Calu3 (cell line): ENCODE measurements around the gene IQCH. TPM values are rescaled to one million over a fixed set of nuclear protein-coding genes. Genes with fewer than 3 reads are reported as not detected.

Experiments used
- BruUV-seq: library from RNA; stranded (reverse); fragments of 400-500 nt; replicated peaks from 2 replicates; lab custom pipeline; 2021; lab: Mats Ljungman, UMichigan
- CTCF ChIA-PET: fragments of 300-600 bp; sonication (Branson Sonifier 250); formaldehyde crosslinking; loops from one replicate; lab custom pipeline; 2022; ENCODE audit warnings: antibody characterized with exemption; lab: Charles Lee
- DNase-seq: peaks from one replicate; pipeline ENCODE4 v3.0.0; 2022
- H3K27ac Mint-ChIP-seq: one replicate; pipeline ENCODE4 v1.8.0; 2022; ENCODE audit warnings: mixed read lengths; ENCODE audit not compliant: unreplicated experiment
- H3K27me3 Mint-ChIP-seq: one replicate; pipeline ENCODE4 v1.8.0; 2022; ENCODE audit warnings: mixed read lengths; ENCODE audit not compliant: unreplicated experiment
- H3K36me3 Mint-ChIP-seq: one replicate; pipeline ENCODE4 v1.8.0; 2022; ENCODE audit warnings: mild to moderate bottlenecking, moderate library complexity, mixed read lengths; ENCODE audit not compliant: insufficient read depth, unreplicated experiment
- H3K4me1 Mint-ChIP-seq: one replicate; pipeline ENCODE4 v1.8.0; 2022; ENCODE audit warnings: mild to moderate bottlenecking, low read depth, mixed read lengths; ENCODE audit not compliant: unreplicated experiment
- H3K4me3 Mint-ChIP-seq: one replicate; pipeline ENCODE4 v1.8.0; 2022; ENCODE audit warnings: mild to moderate bottlenecking, low read depth, moderate library complexity, mixed read lengths; ENCODE audit not compliant: unreplicated experiment
- H3K9me3 Mint-ChIP-seq: one replicate; pipeline ENCODE4 v1.8.0; 2022; ENCODE audit warnings: low read depth, mixed read lengths; ENCODE audit not compliant: unreplicated experiment
- intact Hi-C: fragments of 100-400 bp; cut with micrococcal nuclease; formaldehyde crosslinking; loops from one replicate; pipeline ENCODE4 v1.10.0; 2022; ENCODE audit not compliant: unreplicated experiment
- total RNA-seq: library from RNA; stranded (reverse); gene quantifications from 2 replicates; pipeline ENCODE4 v1.2.3, GENCODE V29; 2022
- TF ChIP-seq, protein P1 (sequence below): fragments of 200-600 bp; IDR thresholded peaks from one replicate; pipeline ENCODE4 v1.8.0; 2022; ENCODE audit warnings: antibody characterized with exemption; ENCODE audit not compliant: unreplicated experiment

Gene IQCH
- total RNA-seq, 1 experiment from 2014 or later: 5.5 TPM

DNA sequence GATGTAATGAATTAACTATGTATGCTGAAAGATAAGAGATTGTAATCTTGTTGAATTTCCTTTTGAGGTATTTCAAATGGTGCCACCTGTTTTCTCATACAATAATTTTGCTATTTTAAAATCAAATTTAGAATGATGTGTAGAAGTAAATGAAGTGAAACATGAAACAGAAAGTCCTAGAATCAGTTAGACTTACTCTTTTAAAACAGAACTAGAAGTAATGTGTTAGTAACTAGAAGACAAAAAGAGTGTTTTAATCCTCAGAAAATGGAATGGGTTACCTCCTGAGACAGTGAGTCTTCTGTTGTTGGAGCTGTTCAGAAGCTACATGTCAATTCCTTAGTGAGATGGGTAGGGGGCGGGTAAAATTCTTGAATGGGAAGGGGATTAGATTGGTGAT lies 279.8 kb downstream of the IQCH start:
- no TSS peak for BruUV-seq
- intact Hi-C loops: no loop called here
- Mint-ChIP-seq H3K9me3 (no peaks in the 10 kb centered on the region), H3K4me1 (no peaks in the 10 kb centered on the region), H3K36me3 (no peaks in the 10 kb centered on the region), H3K4me3 (no peak overlapping the region), H3K27me3 (no peaks in the 10 kb centered on the region), H3K27ac (no peak overlapping the region)
- DNase-seq: no peak
- TF ChIP-seq, protein P1, sequence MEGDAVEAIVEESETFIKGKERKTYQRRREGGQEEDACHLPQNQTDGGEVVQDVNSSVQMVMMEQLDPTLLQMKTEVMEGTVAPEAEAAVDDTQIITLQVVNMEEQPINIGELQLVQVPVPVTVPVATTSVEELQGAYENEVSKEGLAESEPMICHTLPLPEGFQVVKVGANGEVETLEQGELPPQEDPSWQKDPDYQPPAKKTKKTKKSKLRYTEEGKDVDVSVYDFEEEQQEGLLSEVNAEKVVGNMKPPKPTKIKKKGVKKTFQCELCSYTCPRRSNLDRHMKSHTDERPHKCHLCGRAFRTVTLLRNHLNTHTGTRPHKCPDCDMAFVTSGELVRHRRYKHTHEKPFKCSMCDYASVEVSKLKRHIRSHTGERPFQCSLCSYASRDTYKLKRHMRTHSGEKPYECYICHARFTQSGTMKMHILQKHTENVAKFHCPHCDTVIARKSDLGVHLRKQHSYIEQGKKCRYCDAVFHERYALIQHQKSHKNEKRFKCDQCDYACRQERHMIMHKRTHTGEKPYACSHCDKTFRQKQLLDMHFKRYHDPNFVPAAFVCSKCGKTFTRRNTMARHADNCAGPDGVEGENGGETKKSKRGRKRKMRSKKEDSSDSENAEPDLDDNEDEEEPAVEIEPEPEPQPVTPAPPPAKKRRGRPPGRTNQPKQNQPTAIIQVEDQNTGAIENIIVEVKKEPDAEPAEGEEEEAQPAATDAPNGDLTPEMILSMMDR: no peak
- CTCF ChIA-PET: interaction anchor here (0.5 kb wide), 1 partner anchor 62 kb away, joined by 3 read pairs; no protein-coding TSS in a partner anchor

DNA sequence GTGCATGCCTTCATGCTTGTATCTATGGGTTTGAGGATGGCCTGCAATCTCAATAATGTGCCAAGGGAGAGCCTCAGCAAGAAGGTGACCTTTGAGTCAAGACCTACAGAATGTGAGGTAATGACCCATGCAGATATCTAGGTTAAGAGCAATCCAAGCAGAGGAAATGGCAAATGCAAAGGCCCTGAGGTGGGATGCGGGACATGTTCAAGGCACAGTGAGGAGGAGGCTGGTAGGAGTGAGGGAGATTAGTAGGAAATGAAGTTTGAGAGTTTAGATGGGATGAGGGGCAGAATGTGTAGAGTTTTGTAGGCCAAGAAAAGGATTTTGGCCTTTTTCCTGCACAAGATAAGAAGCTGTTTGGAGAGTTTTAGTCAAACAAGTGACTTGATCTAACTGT lies 283.2 kb downstream of the IQCH start:
- no peaks in the 10 kb centered on the region for H3K27me3 Mint-ChIP-seq
- H3K9me3 Mint-ChIP-seq: no peaks in the 10 kb centered on the region
- peaks cover 16% of the 10 kb centered on the region for H3K36me3 Mint-ChIP-seq
- CTCF ChIA-PET: no interaction called here
- H3K4me3 Mint-ChIP-seq: no peak overlapping the region
- no peaks in the 10 kb centered on the region for H3K4me1 Mint-ChIP-seq
- no TSS peak for BruUV-seq
- H3K27ac Mint-ChIP-seq: no peak overlapping the region
- DNase-seq: no peak
- intact Hi-C loops: loop anchor here (2.0 kb wide), 1 partner anchor 15 kb away; no protein-coding TSS in a partner anchor
- TF ChIP-seq, protein P1: no peak

DNA sequence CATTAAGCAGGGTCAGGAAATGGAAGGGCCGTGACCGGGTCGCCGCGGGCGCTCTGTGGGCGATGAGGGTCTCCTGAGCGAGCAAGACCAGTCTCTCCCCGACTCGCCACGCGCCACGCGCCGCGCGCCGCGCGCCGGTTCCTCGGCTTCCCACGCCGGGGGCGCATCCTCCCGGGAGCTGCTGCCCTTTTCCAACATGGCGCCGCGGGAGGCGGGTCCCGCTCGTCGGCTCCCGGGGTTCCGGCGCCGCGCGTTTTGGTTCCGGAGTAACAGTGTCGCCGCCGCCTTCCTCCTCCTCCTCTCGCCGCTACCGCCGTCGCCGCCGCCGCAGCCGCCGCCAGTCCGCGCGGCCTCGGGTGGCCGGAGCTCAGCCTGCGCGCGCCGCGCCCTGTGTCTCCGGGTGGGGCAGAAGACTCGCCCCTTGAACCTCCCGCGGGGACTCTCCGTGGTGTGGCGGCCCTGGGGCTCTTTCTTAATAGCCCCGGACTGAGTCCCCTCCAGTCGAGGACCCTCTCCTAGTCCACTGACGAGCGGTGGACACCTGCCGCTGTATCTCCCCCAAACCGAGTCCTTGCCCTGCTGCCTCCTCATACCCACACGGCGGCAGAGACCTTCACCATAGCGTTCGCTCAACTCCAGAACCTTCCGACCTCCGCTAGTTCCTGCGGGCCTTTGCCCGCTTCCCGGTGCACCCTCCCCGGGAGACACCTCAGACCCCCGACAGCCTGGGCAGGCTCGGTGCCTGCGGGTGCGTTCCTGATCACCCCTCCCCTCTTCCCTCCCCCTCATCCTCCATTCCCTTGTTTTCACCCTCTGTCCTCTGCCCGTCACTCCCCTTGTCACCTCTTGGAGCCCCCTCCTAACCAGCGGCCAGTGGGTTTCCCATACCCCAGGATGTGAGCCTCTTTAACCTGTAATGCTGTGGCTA lies 288.1 kb downstream of the IQCH start, which contains the start of gene MAP2K5:
Gene MAP2K5, plus strand, starts transcription at position 284 of the 928 bp plus-strand sequence. Its CDS starts 633 bp downstream, at position 917.
- Mint-ChIP-seq H3K9me3 (no peaks in the 10 kb centered on the region), H3K27ac (peak within 1 kb of the TSS; percentile 88), H3K27me3 (no peaks in the 10 kb centered on the region), H3K4me3 (peak within 1 kb of the TSS; percentile 99), H3K4me1 (peaks cover 13% of the 10 kb centered on the region), H3K36me3 (peaks cover 26% of the 10 kb centered on the region)
- BruUV-seq: no TSS peak
- intact Hi-C loops: no loop called here
- DNase-seq: peak; percentile 90
- CTCF ChIA-PET: no interaction called here
- TF ChIP-seq, protein P1: no peak

DNA sequence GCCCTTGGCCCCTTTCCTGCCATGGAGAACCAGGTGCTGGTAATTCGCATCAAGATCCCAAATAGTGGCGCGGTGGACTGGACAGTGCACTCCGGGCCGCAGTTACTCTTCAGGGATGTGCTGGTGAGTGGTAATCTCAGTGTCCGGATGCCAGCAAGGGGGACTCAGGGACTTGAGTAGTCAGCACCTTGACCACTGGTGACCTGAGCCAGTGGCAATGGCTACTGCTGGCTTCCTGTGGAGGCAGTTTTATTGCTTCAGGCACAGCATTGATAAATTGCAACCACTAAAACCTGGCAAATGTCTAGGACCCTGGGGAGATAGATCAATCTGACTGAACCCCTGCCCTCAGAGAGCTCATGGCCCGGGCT lies 288.7 kb downstream of the IQCH start:
- TF ChIP-seq, protein P1: no peak
- no peak for DNase-seq
- intact Hi-C loops: no loop called here
- Mint-ChIP-seq H3K9me3 (no peaks in the 10 kb centered on the region), H3K4me3 (peak overlapping the region; percentile 99), H3K27ac (peak overlapping the region; percentile 88), H3K27me3 (no peaks in the 10 kb centered on the region), H3K4me1 (peaks cover 13% of the 10 kb centered on the region), H3K36me3 (peaks cover 26% of the 10 kb centered on the region)
- CTCF ChIA-PET: no interaction called here
- BruUV-seq: no TSS peak
